Stomach (tissue), 4 donors: ENCODE measurements around the gene ADAM22.

Experiments used
- CTCF ChIP-seq, 7 experiments: fragments of 450-650 bp in 4 of 7; fragments of 200-600 bp in 3 of 7; sonication (generic) in 3 of 7; IDR thresholded peaks; one replicate each; pipeline ENCODE4 v1.5.1; 2016 to 2019; ENCODE audit warnings: antibody characterized with exemption in 7 of 7, control low read depth in 2 of 7, mild to moderate bottlenecking in 1 of 7
- POLR2AphosphoS5 ChIP-seq, 3 donors: sonication (generic); formaldehyde crosslinking; IDR thresholded peaks; one replicate each; pipeline ENCODE4 v1.6.1; 2016; ENCODE audit warnings: antibody characterized with exemption in 3 of 3

DNA sequence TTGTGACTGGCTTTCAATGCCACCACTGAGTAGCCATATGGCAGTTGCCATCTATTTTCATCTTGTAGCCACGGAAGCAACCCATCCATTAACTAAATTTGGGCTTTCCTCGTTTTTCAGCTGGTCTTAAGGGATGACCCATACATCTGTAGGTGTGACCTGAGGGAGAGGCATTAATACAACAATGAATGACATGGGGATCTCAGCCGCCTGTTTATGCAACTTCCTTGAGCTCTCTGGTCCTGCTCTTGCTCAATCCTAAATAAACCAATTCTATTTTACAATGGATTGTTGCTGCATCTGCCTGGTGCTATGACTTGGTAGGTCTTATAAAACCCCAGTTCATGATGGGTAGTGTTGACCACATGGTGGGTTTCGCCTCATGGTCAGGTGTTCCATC is 21.9 kb upstream of the ADAM22 start:
- TF ChIP-seq CTCF (IDR thresholded peaks at IDR 0.05) (no peak), POLR2AphosphoS5 (IDR thresholded peaks at IDR 0.05) (no peak)
